Cerebellar nuclear complex (tissue), 1 donor: Measurements from ENCODE around the gene ABCG8.

Source experiments
- DNase-seq, 2 experiments: peaks; one replicate each; lab custom pipeline; 2025; lab: John Stamatoyannopoulos, UW

The ABCG8 gene

GRCh38 chr2:43826305-43827250 lies 12.2 kb upstream of the ABCG8 start:
- no peak for DNase-seq

DNA sequence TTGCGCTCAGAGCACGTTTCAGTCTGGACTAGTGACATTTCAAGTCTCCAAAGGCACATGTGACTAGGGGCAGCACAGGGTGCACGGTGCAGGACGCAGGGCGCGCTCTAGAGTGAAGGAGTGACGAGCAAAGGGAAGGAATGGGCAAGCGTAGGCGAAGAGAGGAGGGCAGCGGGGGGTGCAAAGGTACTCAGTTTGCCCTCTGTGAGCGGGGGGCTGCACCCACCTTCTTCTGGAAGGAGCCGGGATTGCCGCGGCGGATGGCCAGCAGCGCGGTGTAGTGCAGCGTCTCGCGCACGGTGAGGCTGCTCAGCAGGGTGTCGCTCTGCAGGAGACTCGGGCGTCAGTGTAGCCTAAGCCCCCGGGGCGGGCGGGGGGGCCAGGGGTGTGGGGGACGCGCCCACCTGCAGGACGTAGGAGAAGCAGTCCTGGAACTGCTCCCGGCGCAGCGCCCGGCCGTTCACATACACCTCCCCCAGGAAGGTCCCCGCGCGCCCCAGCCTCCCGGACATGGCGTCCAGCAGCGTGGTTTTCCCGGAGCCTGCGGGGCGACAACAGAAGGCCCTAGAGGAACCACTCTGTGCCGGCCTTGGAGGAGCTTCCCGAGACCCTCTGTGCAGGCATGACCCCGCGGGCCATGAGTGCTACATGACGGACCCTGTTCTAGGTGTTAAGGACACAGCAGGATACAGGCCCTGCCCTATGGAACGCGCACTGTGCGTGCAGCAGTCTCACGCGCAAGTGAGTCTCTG lies 7.1 kb upstream of the ABCG8 start:
- no peak for DNase-seq

- DNase-seq: no peak
Measured at GRCh38 chr2:43832457-43832856, 6.3 kb upstream of the ABCG8 start.

GRCh38 chr2:43837033-43837432 lies 1.7 kb upstream of the ABCG8 start:
- DNase-seq: no peak

DNA sequence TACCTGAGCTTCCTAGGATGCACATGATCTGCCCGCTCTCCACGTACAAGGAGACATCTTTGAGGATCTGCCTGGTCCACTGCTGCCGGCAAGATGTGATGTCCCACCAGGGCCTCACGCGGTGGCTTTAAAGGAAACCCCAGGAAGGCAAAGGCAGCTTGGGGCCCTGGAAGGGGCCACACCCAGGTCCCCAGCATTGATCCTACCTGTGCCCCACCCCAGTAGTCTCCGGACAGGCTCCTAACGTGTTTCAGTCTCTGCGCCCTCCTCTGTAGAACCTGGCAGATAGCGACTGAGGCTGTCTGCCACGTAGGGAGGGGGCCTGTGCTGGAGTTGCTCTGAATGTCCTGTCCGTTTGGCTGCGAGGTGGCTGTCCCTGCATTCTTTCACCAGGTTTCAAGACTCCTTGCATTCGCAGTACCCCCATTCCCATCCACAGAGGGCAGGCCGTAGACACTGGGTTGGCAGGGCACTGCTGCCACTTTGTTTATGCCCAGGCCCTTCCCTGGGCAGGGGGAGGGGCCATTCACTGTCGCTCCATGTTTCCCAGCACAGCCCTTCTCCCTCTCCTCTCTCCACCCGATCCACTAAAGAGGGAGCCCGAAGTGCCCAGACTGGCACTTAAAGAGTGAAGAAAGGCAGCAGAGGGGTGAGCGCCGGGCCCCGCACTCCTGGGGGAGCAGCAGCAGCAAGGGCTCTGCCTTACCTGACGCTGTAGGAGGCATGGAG lies 776 bp upstream of the ABCG8 start:
- no peak for DNase-seq

DNA sequence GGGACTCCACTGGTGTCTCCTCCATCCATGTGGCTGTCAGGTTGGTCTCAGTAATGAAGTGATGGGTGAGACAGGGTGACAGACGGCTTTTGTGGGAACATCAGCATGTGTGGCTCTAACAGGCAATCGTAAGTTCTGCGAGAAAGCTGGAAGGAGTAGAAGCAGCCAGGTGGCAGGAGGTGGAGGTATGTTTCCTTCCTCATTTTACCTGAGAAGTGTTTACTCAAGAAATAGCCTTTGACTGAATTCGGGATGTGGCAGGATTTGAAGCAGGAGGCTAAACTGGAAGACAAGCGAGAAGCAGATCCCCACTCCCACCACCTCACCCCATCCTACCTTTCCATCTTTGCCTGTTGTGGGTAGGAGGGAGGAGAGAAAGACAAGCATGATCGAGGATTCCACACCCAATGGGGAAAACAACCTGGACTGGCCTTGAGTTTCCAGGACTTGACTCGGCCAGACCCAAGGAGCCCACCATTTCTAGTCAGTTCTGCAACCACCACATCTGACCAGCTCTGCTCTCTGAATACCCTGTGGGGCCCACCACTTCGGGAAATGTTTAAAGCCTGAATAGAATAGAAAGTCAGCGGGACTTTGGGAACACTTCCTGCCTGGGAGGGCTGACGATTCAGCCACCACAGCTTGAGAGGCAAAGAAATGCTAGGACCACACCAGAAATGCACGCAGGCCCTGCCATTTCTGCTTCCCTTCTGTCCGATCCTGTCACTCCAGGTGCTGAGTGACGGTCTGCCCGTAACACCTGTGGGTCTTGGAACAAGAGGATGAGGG lies 1.2 kb downstream of the ABCG8 start:
- DNase-seq: no peak

DNA sequence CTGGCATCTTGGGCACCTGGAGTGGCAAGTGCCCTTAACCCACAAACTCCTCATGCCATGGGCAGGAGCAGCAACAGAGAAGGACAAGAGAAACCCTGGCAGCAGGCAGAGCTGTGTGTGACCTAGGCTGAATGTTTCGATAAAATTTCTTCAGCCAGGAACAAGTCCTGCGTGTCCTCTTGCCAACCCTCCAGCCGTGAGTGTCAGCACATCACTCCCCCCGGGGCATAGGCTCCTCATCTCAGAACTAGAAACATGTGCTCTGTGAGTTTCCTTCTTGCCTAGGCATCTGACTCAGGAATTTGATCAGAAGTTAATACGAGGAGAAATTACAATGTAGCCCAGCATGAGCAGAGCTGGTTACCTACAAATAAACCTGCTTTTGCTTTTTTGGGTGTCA lies 2.2 kb downstream of the ABCG8 start:
- DNase-seq: no peak

GRCh38 chr2:43841949-43842865 lies 3.4 kb downstream of the ABCG8 start:
- DNase-seq: no peak

DNA sequence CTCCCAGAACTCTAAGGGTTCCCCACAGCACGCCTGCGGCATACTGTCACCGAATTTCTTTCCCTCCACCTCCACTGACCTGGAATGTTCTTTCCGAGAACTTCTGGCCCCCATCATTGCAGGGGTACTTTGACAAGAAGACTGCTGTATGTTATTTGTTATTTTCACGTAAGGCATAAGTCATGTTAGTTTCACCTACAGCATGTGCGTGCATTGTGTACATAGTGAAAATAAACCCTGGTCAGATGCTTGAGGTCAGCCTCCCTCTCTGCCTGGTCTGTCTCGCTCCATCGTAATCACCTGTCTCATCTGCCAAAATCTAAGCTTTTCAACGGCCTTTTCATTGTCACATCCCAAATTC lies 4.1 kb downstream of the ABCG8 start:
- DNase-seq: no peak

DNA sequence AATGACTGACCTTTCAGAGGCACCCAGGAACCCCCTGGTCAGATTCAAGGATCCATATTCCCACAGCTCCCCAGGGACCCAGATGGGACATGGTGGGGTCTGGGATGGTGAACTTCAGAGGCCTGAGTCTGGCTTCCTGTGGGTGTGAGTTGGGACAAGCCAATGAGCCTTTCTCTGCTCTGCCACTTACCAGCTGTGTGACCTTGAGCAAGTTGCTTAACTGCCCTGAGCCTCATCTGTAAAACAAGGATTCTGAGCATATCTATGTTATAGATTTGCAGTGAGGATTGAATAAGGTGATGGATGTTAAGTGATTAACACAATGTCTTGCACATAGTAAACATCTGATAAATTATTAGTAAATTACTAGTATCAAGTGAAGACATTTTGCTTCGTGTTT lies 6.4 kb downstream of the ABCG8 start:
- no peak for DNase-seq

DNA sequence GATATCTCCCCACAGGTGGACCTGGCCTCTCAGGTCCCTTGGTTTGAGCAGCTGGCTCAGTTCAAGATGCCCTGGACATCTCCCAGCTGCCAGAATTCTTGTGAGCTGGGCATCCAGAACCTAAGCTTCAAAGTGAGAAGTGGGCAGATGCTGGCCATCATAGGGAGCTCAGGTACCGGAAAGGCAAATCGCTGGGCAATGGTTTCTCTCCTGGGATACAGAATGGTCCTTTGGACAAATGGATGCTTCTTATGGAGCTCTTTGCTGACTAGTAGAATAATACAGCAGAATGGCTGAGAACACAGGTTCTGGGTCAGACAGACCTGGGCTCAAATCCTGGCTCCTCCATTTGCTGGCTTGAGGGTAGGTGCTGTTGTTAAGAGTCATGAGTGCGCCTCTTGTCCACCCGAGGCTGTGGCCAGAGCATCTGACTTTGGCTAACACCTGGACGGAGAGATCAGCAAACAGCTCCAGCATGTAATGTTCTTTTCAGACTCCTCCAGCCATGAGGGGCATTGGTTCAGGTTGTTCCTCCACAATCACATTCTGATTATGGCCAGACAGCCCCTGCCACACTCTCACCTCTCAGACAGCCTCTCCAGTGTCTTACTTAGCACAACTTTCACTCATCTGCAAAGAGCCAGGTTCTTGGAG lies 7.5 kb downstream of the ABCG8 start:
- DNase-seq: no peak

DNA sequence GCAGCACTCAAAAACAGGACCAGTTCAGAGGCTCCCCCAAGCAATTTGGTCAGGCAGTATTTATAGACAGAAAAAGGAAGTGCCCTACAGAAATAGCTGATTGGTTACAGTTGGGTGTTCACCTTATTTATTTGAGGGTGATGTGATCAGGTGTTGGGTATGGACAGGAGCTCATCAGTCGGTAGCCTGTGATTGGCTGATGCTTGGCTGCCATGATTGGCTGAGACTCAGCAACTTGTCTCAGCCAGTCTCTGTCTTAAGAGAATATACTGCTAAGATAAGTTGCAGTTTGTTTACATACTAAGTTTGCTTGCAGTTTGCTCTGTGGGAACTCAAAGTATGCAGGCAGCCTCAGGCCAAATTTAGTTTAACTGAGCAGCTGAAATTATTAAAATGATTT lies 9.4 kb downstream of the ABCG8 start:
- no peak for DNase-seq

DNA sequence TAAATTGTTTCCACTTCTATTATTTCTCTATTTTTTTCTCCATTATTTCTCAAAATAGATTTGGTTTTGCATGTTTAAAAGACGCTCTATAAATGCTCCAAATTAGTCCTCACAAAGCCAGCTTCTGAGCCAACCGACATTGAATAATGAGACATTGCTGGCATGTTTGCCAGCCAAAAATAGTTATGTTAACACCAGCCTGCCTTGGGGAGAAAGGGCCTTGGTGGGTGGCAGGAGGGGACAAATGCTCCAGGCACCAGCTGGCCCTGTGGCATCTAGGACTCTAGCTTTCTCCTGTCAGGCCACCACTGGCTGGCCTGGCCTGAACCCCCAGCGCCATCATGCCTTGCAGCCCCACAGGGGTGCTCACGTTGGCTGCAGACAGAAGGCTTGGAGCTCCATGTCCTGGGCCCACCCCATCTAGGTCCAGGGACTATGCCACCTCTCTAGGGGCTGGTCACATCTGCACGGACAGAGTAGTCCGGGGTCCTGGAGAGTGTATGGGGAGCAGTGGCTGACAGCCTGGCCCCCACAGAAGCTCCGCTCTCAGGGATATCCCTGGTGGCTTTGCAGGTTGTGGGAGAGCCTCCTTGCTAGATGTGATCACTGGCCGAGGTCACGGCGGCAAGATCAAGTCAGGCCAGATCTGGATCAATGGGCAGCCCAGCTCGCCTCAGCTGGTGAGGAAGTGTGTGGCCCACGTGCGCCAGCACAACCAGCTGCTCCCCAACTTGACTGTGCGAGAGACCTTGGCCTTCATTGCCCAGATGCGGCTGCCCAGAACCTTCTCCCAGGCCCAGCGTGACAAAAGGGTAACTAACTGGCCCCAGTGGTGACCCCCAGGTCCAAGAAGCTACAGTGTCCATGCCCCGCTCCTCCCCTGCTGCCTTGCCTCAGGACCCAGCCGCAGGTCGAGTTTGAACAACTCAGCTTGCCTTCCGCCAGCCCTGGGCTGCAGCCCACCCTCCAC lies 12.5 kb downstream of the ABCG8 start:
- no peak for DNase-seq

DNA sequence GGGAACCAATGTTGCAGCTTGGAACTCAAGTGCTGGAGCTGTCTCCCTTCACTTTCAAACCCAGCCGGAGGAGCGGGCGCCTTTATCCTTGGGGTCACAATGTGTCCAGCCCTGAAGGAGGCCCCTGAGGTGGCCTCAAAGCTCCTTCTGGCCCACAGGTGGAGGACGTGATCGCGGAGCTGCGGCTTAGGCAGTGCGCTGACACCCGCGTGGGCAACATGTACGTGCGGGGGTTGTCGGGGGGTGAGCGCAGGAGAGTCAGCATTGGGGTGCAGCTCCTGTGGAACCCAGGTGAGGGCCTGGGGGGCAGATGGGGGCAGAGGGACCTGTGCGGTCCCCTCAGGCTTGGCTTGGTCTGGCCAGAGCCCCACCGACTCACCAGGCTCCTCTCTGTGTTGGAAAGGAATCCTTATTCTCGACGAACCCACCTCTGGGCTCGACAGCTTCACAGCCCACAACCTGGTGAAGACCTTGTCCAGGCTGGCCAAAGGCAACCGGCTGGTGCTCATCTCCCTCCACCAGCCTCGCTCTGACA lies 13.5 kb downstream of the ABCG8 start:
- DNase-seq: no peak

- no peak for DNase-seq
Measured at GRCh38 chr2:43853141-43854081, 14.6 kb downstream of the ABCG8 start.

GRCh38 chr2:43854671-43855070 lies 15.9 kb downstream of the ABCG8 start:
- DNase-seq: no peak

- no peak for DNase-seq
Measured at GRCh38 chr2:43855292-43855691, 16.5 kb downstream of the ABCG8 start.

DNA sequence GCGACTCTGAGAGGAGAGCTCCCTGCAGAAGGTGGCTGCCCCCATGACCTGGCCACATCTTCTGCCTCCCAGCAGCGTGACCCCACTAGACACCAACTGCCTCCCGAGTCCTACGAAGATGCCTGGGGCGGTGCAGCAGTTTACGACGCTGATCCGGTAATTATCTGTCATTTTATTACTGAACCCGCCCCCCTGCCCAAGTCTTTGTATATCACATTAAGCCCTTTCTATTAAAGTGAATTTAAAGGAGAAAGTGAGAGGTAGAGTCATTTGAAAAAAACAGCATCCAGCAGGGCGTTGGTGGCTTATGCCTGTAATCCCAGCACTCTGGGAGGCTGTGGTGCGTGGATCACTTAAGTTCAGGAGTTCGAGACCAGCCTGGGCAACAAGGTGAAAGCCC lies 33.4 kb downstream of the ABCG8 start:
- DNase-seq: no peak
